MCF 10A (cell line): Measurements from ENCODE around the gene ZNF581. TPM values are rescaled to one million over a fixed set of nuclear protein-coding genes. Genes with fewer than 3 reads are reported as not detected.

Experiments used
- BruUV-seq: library from RNA; stranded (reverse); fragments of 400-500 nt; replicated peaks from 2 replicates; lab custom pipeline; 2021; lab: Mats Ljungman, UMichigan
- CTCF ChIA-PET: fragments of 300-600 bp; sonication (Branson Sonifier 250); formaldehyde crosslinking; extraction: SDS; loops from one replicate; lab custom pipeline; 2021; ENCODE audit warnings: antibody characterized with exemption, inconsistent platforms; lab: Yijun Ruan, JAX
- POLR2A ChIA-PET: fragments of 300-600, 350-650 bp; sonication (Branson Sonifier 250); formaldehyde crosslinking; extraction: SDS; loops from one replicate; lab custom pipeline; 2020; ENCODE audit warnings: antibody characterized with exemption, inconsistent platforms; lab: Yijun Ruan, JAX
- DNase-seq: peaks from one replicate; pipeline ENCODE4 v3.0.0-alpha.2; 2018; ENCODE audit not compliant: unreplicated experiment
- H3K27ac Mint-ChIP-seq: one replicate; pipeline ENCODE4 v1.8.0; 2022; ENCODE audit warnings: mild to moderate bottlenecking, low read depth, mixed read lengths; ENCODE audit not compliant: unreplicated experiment
- H3K27me3 Mint-ChIP-seq: one replicate; pipeline ENCODE4 v1.8.0; 2022; ENCODE audit warnings: mixed read lengths; ENCODE audit not compliant: insufficient read depth, unreplicated experiment
- H3K36me3 Mint-ChIP-seq: one replicate; pipeline ENCODE4 v1.8.0; 2022; ENCODE audit warnings: mild to moderate bottlenecking, moderate library complexity, mixed read lengths; ENCODE audit not compliant: insufficient read depth, unreplicated experiment
- H3K4me1 Mint-ChIP-seq: one replicate; pipeline ENCODE4 v1.8.0; 2022; ENCODE audit warnings: mixed read lengths; ENCODE audit not compliant: insufficient read depth, unreplicated experiment
- H3K4me3 Mint-ChIP-seq: one replicate; pipeline ENCODE4 v1.8.0; 2022; ENCODE audit warnings: mild to moderate bottlenecking, moderate library complexity, mixed read lengths; ENCODE audit not compliant: unreplicated experiment
- H3K9me3 Mint-ChIP-seq: one replicate; pipeline ENCODE4 v1.8.0; 2022; ENCODE audit warnings: mixed read lengths; ENCODE audit not compliant: unreplicated experiment
- intact Hi-C: fragments of 100-400 bp; cut with micrococcal nuclease; formaldehyde crosslinking; loops from 2 replicates; pipeline ENCODE4 v1.14.1; 2022
- total RNA-seq: library from RNA; stranded (reverse); gene quantifications from 2 replicates; pipeline ENCODE4 v1.2.3, GENCODE V29; 2022
- TF ChIP-seq, protein P1 (sequence below): fragments of 200-600 bp; IDR thresholded peaks from one replicate; pipeline ENCODE4 v1.8.0; 2022; ENCODE audit warnings: antibody characterized with exemption, mild to moderate bottlenecking; ENCODE audit not compliant: unreplicated experiment

Gene ZNF581
- total RNA-seq, 1 experiment from 2014 or later = 25.7 TPM

DNA sequence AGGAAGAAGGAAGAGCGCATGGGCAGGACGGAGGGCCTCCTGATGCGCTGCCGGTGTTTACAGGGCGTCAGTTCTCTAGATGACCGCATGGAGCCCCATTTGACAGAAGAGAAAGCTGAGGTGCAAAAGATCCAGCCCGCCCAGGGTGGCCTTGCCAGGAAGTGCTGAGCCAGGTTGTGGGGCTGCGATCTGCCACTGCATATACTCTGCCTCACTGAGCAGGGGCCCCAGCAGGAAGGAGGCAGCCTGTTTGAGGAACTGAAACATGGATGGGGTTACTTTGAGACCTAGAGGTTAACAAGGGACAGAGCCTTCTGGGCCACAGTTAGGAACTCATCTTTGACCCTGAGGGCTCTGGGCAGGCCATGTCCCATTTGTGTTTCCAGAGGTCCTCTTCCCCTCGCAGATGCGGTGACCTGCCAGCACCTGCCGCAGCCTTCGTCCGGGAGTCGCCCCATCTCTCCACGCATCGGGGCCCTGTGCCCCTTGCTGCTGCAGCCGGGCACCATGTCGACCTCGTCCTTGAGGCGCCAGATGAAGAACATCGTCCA lies 34.7 kb downstream of the ZNF581 start:
- H3K4me3 Mint-ChIP-seq = peak overlapping the region; percentile 30
- no peaks in the 10 kb centered on the region for H3K9me3 Mint-ChIP-seq
- TF ChIP-seq, protein P1, sequence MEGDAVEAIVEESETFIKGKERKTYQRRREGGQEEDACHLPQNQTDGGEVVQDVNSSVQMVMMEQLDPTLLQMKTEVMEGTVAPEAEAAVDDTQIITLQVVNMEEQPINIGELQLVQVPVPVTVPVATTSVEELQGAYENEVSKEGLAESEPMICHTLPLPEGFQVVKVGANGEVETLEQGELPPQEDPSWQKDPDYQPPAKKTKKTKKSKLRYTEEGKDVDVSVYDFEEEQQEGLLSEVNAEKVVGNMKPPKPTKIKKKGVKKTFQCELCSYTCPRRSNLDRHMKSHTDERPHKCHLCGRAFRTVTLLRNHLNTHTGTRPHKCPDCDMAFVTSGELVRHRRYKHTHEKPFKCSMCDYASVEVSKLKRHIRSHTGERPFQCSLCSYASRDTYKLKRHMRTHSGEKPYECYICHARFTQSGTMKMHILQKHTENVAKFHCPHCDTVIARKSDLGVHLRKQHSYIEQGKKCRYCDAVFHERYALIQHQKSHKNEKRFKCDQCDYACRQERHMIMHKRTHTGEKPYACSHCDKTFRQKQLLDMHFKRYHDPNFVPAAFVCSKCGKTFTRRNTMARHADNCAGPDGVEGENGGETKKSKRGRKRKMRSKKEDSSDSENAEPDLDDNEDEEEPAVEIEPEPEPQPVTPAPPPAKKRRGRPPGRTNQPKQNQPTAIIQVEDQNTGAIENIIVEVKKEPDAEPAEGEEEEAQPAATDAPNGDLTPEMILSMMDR = no peak
- H3K36me3 Mint-ChIP-seq = peaks cover 35% of the 10 kb centered on the region
- peaks cover 24% of the 10 kb centered on the region for H3K4me1 Mint-ChIP-seq
- CTCF ChIA-PET = interaction anchor here (0.6 to 1.1 kb wide), 2 partner anchors 12 to 1120 kb away, joined by 3 to 4 read pairs; no protein-coding TSS in a partner anchor
- BruUV-seq = no TSS peak
- POLR2A ChIA-PET = interaction anchor here (0.6 kb wide), 1 partner anchor 279 kb away, joined by 6 read pairs; no protein-coding TSS in a partner anchor
- H3K27ac Mint-ChIP-seq = no peak overlapping the region
- intact Hi-C loops = no loop called here
- H3K27me3 Mint-ChIP-seq = no peaks in the 10 kb centered on the region
- DNase-seq = no peak

DNA sequence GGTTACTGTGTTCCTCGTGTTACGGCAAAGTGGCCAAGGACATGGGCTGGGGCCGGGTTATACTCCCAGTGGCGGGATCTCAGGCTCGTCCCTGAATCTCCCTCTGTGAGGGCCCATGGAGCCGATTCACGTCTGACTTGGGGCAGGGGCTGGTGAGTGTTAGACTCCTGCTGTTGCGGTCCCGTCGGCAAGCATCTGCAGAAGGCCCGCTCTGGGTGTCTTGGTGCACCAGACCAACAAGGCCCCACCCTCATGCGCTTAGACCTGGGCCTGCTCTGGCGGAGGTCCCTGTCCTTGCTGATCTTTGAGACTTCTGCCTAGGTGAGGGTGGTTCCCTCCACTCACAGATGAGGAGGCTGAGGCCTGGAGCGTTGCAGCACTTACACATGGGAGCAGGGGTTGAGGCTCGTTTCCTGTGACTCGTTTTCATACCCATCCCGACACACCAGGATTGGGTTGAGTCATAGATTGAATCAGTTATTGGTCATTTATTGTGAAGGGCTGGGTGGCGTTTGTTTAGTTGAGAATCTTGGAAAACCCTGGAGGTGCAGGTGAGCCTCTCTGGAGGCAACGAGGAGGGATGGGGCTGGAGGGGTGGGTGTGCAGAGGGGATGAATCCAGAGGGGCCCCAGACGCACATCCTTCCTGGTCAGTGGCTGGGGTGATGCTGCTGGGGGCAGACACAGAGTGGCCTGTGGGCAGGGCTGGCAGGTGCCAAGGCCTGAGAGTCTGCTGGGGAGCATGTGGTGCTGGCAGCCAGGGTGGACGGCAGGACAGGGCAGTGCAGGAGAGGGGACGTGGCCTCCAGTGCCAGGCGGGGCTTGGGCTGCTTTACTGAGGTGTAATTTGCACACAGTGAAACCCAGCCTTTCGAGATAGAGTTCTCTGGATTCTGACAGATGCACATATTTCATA lies 36.2 kb downstream of the ZNF581 start:
- ChIA-PET POLR2A (no interaction called here), CTCF (no interaction called here)
- intact Hi-C loops = no loop called here
- TF ChIP-seq, protein P1 = no peak
- BruUV-seq = no TSS peak
- DNase-seq = no peak
- Mint-ChIP-seq H3K36me3 (peaks cover 34% of the 10 kb centered on the region), H3K27me3 (no peaks in the 10 kb centered on the region), H3K27ac (peak overlapping the region; percentile 63), H3K9me3 (no peaks in the 10 kb centered on the region), H3K4me1 (peaks cover 20% of the 10 kb centered on the region), H3K4me3 (no peak overlapping the region)

DNA sequence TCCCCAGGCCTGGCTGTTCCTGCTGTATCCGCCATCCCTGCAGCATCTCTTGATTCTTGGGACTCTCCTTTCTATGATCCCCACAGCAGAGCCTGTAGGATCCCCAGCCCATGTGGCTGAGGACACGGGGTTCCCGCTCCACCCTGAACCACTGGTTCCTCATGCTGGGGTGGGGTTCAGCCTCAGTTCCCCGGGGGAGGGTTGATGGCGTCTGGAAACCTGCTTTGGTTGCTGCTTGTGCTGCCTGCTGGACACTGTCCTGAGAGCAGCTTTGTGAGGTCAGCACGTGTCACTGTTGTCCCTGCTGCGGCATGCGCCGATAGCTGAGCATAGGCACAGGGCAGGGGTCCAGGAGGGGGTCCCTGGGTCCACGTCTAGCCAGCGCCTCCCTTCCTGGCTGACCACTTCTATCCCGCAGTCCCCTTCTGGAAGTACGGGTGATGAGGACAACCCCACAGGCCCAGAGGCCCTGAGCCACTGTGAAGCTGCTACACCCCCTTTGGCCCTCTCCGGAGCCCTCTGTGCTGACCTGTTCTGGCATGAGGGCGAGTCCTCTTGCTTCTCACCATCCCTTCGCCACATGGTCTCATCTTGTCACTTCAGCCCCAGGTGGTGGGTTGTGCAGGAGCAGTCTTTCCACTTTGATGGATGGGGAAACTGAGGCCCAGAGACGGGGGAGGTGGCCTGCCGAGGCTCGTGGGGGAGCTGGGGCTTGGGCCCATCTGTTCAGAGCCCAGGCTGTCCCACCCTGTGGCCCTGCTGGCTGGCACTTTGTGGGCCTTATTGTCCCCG lies 37.1 kb downstream of the ZNF581 start:
- CTCF ChIA-PET = no interaction called here
- TF ChIP-seq, protein P1 = no peak
- intact Hi-C loops = no loop called here

More for the DNA sequence above, 37.1 kb downstream of the ZNF581 start:
- H3K27ac Mint-ChIP-seq = no peak overlapping the region
- POLR2A ChIA-PET = no interaction called here
- no peak for DNase-seq
- no peak overlapping the region for H3K4me3 Mint-ChIP-seq
- no TSS peak for BruUV-seq
- no peaks in the 10 kb centered on the region for H3K27me3 Mint-ChIP-seq
- H3K36me3 Mint-ChIP-seq = peaks cover 44% of the 10 kb centered on the region
- peaks cover 18% of the 10 kb centered on the region for H3K4me1 Mint-ChIP-seq
- no peaks in the 10 kb centered on the region for H3K9me3 Mint-ChIP-seq
